ENCODE results near the gene VPS13C. TPM values are rescaled to one million over a fixed set of nuclear protein-coding genes. Genes with fewer than 3 reads are reported as not detected.

The VPS13C gene, protein sequence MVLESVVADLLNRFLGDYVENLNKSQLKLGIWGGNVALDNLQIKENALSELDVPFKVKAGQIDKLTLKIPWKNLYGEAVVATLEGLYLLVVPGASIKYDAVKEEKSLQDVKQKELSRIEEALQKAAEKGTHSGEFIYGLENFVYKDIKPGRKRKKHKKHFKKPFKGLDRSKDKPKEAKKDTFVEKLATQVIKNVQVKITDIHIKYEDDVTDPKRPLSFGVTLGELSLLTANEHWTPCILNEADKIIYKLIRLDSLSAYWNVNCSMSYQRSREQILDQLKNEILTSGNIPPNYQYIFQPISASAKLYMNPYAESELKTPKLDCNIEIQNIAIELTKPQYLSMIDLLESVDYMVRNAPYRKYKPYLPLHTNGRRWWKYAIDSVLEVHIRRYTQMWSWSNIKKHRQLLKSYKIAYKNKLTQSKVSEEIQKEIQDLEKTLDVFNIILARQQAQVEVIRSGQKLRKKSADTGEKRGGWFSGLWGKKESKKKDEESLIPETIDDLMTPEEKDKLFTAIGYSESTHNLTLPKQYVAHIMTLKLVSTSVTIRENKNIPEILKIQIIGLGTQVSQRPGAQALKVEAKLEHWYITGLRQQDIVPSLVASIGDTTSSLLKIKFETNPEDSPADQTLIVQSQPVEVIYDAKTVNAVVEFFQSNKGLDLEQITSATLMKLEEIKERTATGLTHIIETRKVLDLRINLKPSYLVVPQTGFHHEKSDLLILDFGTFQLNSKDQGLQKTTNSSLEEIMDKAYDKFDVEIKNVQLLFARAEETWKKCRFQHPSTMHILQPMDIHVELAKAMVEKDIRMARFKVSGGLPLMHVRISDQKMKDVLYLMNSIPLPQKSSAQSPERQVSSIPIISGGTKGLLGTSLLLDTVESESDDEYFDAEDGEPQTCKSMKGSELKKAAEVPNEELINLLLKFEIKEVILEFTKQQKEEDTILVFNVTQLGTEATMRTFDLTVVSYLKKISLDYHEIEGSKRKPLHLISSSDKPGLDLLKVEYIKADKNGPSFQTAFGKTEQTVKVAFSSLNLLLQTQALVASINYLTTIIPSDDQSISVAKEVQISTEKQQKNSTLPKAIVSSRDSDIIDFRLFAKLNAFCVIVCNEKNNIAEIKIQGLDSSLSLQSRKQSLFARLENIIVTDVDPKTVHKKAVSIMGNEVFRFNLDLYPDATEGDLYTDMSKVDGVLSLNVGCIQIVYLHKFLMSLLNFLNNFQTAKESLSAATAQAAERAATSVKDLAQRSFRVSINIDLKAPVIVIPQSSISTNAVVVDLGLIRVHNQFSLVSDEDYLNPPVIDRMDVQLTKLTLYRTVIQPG (N-terminal part only)
- 159 TPM for total RNA-seq

DNA sequence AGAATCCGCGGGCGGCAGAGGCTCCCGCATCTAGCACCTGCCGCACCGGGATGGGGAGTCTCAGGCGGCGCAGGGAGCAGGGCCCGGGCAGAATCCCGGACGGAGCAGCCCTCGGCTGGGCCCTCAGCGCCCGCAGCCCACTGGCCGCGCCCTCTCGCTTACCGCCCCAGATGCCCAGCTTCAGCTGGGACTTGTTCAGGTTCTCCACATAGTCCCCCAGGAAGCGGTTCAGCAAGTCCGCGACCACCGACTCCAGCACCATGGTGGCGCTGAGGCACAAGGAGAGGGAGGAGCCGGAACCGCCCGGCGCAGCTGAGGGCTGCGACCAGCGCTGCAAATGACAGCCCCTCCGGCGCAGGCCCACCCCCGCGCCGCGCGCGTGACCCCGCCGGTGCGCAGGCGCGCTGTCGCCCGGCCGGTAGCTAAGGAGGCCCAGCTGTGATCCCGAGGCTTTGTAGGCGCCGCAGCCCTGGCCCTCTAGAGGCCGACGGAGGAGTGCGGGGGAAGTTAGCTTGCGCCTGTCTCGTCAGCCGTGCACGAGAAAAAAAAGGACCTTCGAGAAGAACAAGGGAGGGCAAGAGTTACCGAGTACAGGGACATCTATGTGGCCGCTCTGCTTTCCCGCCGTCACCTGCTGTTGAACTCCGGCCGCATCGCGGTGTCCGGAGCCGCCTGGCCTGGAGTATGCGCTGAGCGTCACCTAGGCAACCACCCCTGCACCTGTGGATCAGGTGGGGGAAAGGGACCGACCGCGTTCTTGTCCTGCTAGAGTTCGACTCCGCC, at the start of gene VPS13C:
Gene VPS13C (minus strand): TSS at position 335 of the 783 bp plus-strand sequence. CDS start 73 bp downstream, at position 262.

DNA sequence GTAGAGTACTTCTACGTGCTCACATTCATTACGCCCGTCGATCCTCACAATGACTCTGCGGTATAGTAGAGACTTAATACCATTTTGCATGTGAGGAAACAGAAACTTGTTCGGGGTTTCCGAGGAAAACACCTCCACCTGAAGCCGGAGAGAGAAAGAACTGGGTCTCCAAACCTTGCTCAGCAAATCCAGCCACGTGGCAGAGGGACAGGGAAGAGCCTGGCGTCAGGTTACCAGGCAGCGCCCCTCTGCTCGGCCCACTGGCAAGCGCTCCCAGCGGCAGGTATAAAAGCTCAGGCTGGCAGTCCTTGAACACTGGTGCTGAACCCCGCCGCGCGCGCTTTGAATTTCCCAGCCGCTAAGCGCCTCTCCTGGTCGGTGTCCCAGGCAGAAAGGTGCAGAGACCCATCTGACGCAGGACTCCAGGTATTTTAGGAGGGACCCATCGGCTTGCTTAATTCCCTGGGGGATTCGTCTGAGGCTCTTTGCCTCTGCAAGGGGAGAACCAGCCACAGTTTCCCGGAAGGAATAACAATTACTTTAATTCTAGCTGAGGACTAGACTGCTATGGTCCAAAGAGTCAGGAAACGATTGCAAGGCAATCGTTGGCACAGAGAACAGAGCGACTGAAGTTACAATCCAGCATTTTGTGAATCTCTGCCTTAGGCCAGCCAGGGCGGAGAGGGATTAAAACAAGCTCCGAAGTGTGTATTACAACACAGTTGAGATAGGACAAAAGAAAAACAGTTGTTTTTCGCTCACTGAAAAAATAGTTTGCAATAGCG, 6.6 kb upstream of the VPS13C start, which contains the start of gene C2CD4A:
Gene C2CD4A (plus strand): TSS at position 315 of the 785 bp plus-strand sequence. CDS start 637 bp downstream, outside the sequence.

Other genes starting within 250 kb of the VPS13C start
- gene C2CD4A, start 6.5 kb upstream of the VPS13C start, total RNA-seq = not detected
- gene C2CD4B, start 104.8 kb upstream of the VPS13C start, total RNA-seq = 5.7 TPM